Esophagus muscularis mucosa (tissue), 4 donors: ENCODE results near the gene STUM. TPM values are rescaled to one million over a fixed set of nuclear protein-coding genes. Genes with fewer than 3 reads are reported as not detected.

Experiments
- DNase-seq: peaks from one replicate; pipeline ENCODE4 v3.0.0-alpha.2; 2017; ENCODE audit errors: extremely low spot score
- H3K27ac ChIP-seq, 4 donors: fragments of 200-600 bp; sonication (generic); replicated peaks in 1 of 4; 1 replicate in 3 of 4; 2 replicates in 1 of 4; pipeline ENCODE4 v1.5.1; 2016 to 2019; ENCODE audit warnings: mild to moderate bottlenecking in 1 of 4
- H3K27me3 ChIP-seq, 4 donors: fragments of 200-600 bp; sonication (generic); one replicate each; pipeline versions ENCODE4 v1.5.1 to v1.6.0; 2016 to 2019
- H3K36me3 ChIP-seq, 4 donors: fragments of 200-600 bp; sonication (generic); one replicate each; pipeline ENCODE4 v1.5.1; 2016 to 2019
- H3K4me1 ChIP-seq, 4 donors: fragments of 200-600 bp; sonication (generic); one replicate each; pipeline ENCODE4 v1.5.1; 2016 to 2019
- H3K4me3 ChIP-seq, 4 donors: fragments of 200-600 bp; sonication (generic); 1 replicate in 2 of 4; 2 replicates in 2 of 4; pipeline ENCODE4 v1.5.1; 2016 to 2019; ENCODE audit warnings: mild to moderate bottlenecking in 4 of 4, moderate library complexity in 1 of 4
- H3K9me3 ChIP-seq, 4 donors: fragments of 200-600 bp; sonication (generic); 1 replicate in 3 of 4; 2 replicates in 1 of 4; pipeline ENCODE4 v1.5.1; 2016 to 2019
- CTCF ChIP-seq, 3 experiments: fragments of 200-600 bp in 2 of 3; fragments of 450-650 bp in 1 of 3; sonication (generic) in 2 of 3; IDR thresholded peaks; one replicate each; pipeline ENCODE4 v1.5.1; 2017 to 2019; ENCODE audit warnings: antibody characterized with exemption in 3 of 3, mild to moderate bottlenecking in 2 of 3, moderate library complexity in 1 of 3
- EP300 ChIP-seq: sonication (generic); formaldehyde crosslinking; IDR thresholded peaks from one replicate; pipeline ENCODE4 v1.6.1; 2017; ENCODE audit warnings: antibody characterized with exemption
- POLR2A ChIP-seq: fragments of 450-650 bp; IDR thresholded peaks from one replicate; pipeline ENCODE4 v1.6.1; 2017; ENCODE audit warnings: antibody characterized with exemption, moderate library complexity, mild to moderate bottlenecking, low read depth
- POLR2AphosphoS5 ChIP-seq, 2 donors: sonication (generic); formaldehyde crosslinking; IDR thresholded peaks; one replicate each; pipeline ENCODE4 v1.6.1; 2017; ENCODE audit warnings: antibody characterized with exemption in 2 of 2
- WGBS: methylation state at CpG from one replicate; pipeline ENCODE4 v1.1.5; 2018; 5-methylcytosine and 5-hydroxymethylcytosine counted together
- intact Hi-C: fragments of 100-400 bp; cut with DNase I; formaldehyde crosslinking; loops from one replicate; pipeline ENCODE4 v1.15.1; 2023
- total RNA-seq, 4 donors: library from RNA; depleted of rRNA; stranded (reverse); fragments of >200 nt; gene quantifications; one replicate each; pipeline versions ENCODE4 v1.1.0 to v1.2.1, GENCODE V29; 2016

Gene STUM
- total RNA-seq, 4 donors from 2014 or later, result 3.1 to 7.6 (median 6.3) TPM

DNA sequence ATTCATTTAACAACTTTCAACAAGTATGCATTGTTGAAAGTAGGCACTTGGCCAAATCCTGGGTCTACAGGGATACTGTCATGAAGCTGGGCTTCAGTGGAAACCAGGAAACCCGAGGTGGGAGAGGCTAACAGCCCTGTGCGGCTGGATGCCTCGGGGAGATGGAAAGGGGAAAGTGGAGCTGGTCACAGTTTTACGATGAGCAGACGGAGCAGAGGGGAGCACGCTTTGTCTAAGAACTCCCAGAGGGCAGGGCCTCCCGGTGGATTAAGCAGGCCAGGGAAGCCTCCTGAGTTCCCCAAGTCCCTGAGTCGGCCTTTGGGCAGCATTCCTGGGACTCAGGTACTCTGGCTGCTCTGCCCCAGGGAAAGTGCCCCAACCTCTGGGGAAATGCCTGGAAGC is 23.8 kb downstream of the STUM start:
- Histone ChIP-seq H3K27me3 (no peaks in the 10 kb centered on the region), H3K36me3 (no peaks in the 10 kb centered on the region), H3K4me1 (peaks cover 17 to 74% (median 64%) of the 10 kb centered on the region in 4 donors), H3K4me3 (no peak overlapping the region), H3K27ac (peak overlapping the region in 3 of 4 donors; percentile 11 to 48 (median 27)), H3K9me3 (no peaks in the 10 kb centered on the region)
- no peak for DNase-seq
- TF ChIP-seq EP300, result no peak
- no peak for TF ChIP-seq CTCF (IDR thresholded peaks at IDR 0.05)
- TF ChIP-seq POLR2A, result no peak
- no peak for TF ChIP-seq POLR2AphosphoS5 (IDR thresholded peaks at IDR 0.05)
- intact Hi-C loops, result no loop called here
- WGBS, result 78% methylated on average over 8 of the region's 8 CpGs

DNA sequence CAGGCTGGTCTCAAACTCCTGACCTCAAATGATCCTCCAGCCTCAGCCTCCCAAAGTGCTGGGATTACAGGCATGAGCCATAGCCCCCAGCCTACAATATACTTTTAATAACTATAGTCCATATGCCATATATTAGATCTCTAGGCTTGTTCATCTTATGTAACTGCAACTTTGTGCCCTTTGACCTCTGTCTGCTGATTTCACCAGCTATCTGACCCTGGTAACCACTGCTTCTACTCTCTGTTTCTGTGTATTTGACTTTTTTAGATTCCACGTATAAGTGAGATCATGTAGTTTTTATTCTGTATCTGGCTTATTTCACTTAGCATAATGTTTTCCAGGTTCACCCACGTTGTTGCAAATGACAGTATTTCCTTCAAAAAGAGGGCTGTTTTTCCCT is 25.5 kb downstream of the STUM start:
- H3K27me3 ChIP-seq, result no peaks in the 10 kb centered on the region
- peaks cover 4 to 62% (median 47%) of the 10 kb centered on the region in 4 donors for H3K4me1 ChIP-seq
- TF ChIP-seq POLR2AphosphoS5 (IDR thresholded peaks at IDR 0.05) (no peak), POLR2A (no peak), EP300 (no peak), CTCF (IDR thresholded peaks at IDR 0.05) (no peak)
- WGBS, result 78% methylated on average over 2 of the region's 2 CpGs
- H3K27ac ChIP-seq, result no peak overlapping the region
- no peaks in the 10 kb centered on the region for H3K9me3 ChIP-seq
- DNase-seq, result no peak
- intact Hi-C loops, result no loop called here
- no peak overlapping the region for H3K4me3 ChIP-seq
- H3K36me3 ChIP-seq, result no peaks in the 10 kb centered on the region

GRCh38 chr1:226574591-226575435 is 26.2 kb downstream of the STUM start:
- Histone ChIP-seq H3K36me3 (no peaks in the 10 kb centered on the region), H3K27me3 (no peaks in the 10 kb centered on the region), H3K4me3 (no peak overlapping the region), H3K9me3 (no peaks in the 10 kb centered on the region), H3K4me1 (peaks cover 4 to 54% (median 40%) of the 10 kb centered on the region in 4 donors), H3K27ac (peak overlapping the region; percentile 69 to 78 (median 75))
- intact Hi-C loops, result no loop called here
- DNase-seq, result no peak
- no peak for TF ChIP-seq POLR2A
- no peak for TF ChIP-seq CTCF (IDR thresholded peaks at IDR 0.05)
- TF ChIP-seq EP300, result no peak
- no peak for TF ChIP-seq POLR2AphosphoS5 (IDR thresholded peaks at IDR 0.05)
- WGBS, result 92% methylated on average over 11 of the region's 21 CpGs

- Histone ChIP-seq H3K4me1 (peaks cover 4 to 49% (median 35%) of the 10 kb centered on the region in 4 donors), H3K4me3 (no peak overlapping the region), H3K27me3 (no peaks in the 10 kb centered on the region), H3K36me3 (no peaks in the 10 kb centered on the region), H3K27ac (peak overlapping the region; percentile 69 to 78 (median 75)), H3K9me3 (no peaks in the 10 kb centered on the region)
- no peak for DNase-seq
- intact Hi-C loops, result no loop called here
- TF ChIP-seq EP300 (no peak), CTCF (IDR thresholded peaks at IDR 0.05) (no peak)
- 82% methylated on average over 4 of the region's 4 CpGs for WGBS
Observed at GRCh38 chr1:226575436-226575720, 26.8 kb downstream of the STUM start.
